GM21576 (cell line): ENCODE data around the gene CCDC149.

ENCODE experiments used
- ATAC-seq: cut with Tn5 transposase; IDR thresholded peaks from one replicate; pipeline ENCODE4 v1.9.1; 2021; ENCODE audit warnings: mild to moderate bottlenecking, moderate library complexity; ENCODE audit not compliant: unreplicated experiment

CCDC149 gene

DNA sequence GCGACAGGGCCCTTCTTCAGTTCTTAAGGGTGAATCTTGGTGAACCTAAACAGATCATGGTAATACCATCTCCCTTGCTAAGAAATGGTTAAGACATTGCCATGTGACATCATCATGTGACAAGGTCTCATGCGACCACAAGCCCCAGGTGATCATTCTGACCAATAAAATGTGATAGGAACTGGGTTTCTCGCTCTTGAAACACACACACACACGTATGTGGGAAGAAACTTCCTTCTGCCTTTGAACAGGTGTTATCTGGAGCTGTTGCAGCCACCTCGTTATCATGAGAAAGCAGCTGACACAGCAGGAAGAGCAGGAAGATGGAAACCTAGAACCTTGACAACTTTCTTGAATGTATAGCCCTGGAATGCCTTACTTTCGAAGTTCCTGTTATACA lies 107.3 kb downstream of the CCDC149 start:
- ATAC-seq = no peak

GRCh38 chr4:24805067-24805466 lies 107.8 kb downstream of the CCDC149 start:
- no peak for ATAC-seq

DNA sequence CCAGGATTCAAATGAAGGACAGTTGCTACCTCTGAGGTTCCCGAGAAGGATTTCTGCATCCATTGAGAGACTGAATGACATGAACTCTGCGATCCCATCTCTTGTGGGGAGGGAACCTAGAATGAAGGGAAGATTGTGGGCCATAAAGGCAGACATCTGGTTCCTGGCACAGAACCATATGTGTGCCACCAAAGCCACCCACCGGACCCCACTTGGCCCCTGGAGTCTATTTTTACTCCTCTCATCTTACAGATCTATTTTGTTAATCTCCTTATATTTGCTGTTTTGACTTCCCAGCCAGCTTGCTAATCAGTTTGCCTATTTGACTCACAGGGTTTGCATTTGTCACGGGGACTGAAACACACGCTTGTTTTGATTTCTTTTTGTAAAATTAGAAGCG lies 110.2 kb downstream of the CCDC149 start:
- ATAC-seq = no peak

- ATAC-seq = no peak
These were observed 111.5 kb downstream of the CCDC149 start for GRCh38 chr4:24801136-24801855.

GRCh38 chr4:24800325-24800895 lies 112.4 kb downstream of the CCDC149 start:
- ATAC-seq = no peak

DNA sequence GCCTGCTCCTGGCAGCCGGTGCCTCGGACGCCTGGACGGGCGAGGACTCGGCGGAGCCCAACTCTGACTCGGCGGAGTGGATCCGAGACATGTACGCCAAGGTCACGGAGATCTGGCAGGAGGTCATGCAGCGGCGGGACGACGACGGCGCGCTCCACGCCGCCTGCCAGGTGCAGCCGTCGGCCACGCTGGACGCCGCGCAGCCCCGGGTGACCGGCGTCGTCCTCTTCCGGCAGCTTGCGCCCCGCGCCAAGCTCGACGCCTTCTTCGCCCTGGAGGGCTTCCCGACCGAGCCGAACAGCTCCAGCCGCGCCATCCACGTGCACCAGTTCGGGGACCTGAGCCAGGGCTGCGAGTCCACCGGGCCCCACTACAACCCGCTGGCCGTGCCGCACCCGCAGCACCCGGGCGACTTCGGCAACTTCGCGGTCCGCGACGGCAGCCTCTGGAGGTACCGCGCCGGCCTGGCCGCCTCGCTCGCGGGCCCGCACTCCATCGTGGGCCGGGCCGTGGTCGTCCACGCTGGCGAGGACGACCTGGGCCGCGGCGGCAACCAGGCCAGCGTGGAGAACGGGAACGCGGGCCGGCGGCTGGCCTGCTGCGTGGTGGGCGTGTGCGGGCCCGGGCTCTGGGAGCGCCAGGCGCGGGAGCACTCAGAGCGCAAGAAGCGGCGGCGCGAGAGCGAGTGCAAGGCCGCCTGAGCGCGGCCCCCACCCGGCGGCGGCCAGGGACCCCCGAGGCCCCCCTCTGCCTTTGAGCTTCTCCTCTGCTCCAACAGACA lies 113.1 kb downstream of the CCDC149 start:
- no peak for ATAC-seq

DNA sequence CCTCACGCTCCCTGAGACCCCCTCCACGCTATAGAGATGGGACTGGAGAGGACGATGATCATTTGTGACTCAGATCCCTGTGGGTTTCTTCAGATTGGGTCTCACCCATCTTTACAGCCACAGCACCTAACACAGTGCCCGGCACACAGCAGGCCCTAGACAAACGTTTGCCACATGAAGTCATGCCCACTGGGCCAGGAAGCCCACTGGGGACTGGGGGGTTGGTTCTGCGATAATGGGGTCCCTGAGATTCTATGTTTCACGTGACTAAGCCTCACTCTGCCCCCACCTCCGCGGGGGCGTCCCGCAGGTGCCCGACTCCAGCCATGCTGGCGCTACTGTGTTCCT lies 113.7 kb downstream of the CCDC149 start:
- no peak for ATAC-seq

- ATAC-seq = no peak
These were observed 114.7 kb downstream of the CCDC149 start for GRCh38 chr4:24798036-24798610.

GRCh38 chr4:24796620-24797019 lies 116.2 kb downstream of the CCDC149 start:
- ATAC-seq = no peak

- no peak for ATAC-seq
These were observed 117.0 kb downstream of the CCDC149 start for GRCh38 chr4:24795666-24796381.

- no peak for ATAC-seq
These were observed 117.8 kb downstream of the CCDC149 start, which contains the start of gene SOD3 for GRCh38 chr4:24794916-24795665. Gene SOD3 (plus strand): TSS chr4:24795573. CDS start chr4:24799522, 3,949 bp downstream.

GRCh38 chr4:24794480-24794879 lies 118.4 kb downstream of the CCDC149 start:
- ATAC-seq = no peak

GRCh38 chr4:24794051-24794450 lies 118.8 kb downstream of the CCDC149 start:
- ATAC-seq = no peak

DNA sequence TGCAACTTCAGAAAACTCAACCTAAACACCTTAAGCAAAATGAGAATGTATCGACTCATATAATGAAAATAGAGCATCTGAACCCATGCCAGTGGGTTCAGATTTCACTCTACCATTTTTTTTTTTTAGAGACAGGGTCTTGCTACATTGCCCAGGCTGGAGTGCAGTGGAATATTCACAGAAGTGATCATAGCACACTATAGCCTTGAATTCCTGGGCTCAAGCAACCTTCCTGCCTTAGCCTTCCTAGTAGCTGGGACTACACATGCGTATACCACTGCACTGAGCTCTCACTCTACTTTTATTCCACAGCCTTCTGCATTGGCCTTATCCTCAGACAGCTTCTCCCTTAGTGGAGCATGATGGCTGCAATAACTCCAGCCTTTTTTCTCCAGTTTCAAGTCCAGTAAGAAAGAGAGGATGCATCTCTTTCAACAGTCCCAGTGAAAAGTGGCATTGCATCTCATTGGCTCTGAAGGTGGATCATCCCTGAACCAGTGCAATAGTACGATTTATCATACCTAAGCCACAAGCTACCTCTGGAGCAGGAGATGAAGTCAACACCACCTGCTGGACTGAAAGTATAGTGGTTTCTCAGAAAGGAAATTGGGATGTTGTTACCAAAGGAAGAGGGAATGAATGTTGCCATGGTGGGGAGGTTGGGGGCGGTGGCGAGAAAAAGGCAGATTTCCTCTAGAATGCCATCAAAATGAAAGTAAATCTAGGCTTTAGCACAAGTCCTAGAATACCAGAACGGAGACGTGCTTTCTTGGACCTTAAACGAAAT lies 119.4 kb downstream of the CCDC149 start:
- ATAC-seq = no peak

DNA sequence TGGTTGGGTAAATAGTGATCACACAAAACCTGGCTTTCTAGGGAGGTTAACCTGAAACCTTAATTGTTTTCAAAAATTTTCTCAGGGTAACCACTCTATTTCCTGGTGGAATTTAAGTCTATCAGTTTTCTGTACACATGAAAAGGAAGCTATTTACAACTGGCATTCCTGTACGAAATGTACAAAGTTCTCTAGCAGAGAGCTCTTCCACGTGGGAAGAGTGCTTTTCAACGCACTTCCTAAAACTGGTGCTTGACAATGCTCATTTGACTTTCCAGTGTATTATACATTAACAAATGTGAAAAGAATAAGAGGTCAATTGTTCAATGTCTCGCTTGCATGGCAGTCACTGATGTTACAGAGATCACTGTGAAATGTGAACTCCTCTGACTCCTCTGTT lies 120.3 kb downstream of the CCDC149 start:
- no peak for ATAC-seq

DNA sequence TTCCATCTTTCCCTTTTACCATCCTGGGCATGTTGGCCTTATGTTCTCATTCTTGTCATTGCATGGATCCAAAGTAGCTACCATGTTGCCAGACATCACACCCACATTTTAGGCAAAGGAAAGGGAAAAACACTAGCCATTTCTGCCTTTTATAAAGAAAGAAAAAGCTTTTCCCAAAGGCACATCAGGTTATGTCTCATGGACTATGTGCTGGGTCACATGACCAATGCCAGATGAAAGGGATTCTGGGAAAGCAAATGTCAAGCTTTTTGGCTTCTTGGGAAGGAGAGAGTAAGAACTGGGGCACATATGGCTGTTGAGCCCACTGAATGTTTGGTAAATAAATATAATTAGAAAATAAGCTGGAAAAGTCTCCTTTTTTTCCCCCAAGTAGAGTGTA lies 121.8 kb downstream of the CCDC149 start:
- no peak for ATAC-seq

DNA sequence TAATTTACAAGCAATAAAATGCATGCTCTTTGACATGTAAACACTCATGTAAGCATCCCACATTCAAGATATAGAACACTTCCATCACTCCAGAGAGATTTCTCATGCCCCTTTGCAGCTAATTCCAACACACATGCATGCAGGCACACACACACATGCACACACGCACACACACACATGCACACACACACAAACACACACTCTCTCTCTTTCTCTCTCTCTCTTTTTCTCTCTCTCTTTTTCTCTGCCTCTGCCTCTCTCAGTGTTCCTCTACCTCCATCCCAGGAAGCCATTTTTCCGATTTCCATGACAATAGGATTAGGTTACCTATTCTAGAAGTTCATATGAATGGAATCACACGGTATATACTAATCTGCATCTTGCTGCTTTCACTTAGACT lies 129.3 kb downstream of the CCDC149 start:
- no peak for ATAC-seq

DNA sequence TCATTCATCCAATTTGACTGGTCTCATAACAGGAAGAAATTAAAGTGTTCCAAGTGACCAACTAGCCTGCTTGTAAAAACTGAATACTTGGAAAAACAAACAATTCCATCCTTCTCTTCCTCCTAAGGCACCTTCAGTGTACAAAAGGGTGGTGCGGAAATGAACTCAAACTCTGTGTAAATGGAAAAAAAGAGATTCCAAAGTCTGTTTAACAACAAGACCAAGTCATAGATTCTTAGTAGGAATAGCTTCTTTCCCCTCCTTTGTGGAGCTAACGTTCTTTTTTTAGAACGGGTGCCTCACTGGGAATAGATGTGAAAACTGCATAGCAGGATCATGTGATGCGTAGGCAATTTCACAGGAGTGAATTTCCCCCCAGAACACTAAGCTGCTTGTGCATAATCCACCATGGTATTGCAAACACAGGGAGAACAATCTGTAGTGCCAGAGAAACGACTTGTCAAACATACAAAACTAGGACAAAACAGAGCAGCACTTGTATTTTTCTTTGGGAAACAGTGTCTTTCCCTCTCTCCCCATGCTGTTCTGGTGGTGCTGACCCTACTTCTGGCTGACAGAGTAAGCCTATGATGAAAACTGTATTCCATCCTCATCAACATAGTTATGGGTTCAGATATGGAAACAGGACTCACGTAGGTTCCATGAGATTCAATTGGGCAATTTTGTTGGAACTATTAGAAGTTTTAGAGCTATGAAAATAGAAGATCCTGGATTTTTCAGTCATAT lies 130.7 kb downstream of the CCDC149 start:
- ATAC-seq = no peak

GRCh38 chr4:24780936-24781495 lies 131.8 kb downstream of the CCDC149 start:
- ATAC-seq = no peak
